GM12878 (cell line): ENCODE data around the gene KIAA0930. TPM values are rescaled to one million over a fixed set of nuclear protein-coding genes. Genes with fewer than 3 reads are reported as not detected.

Source experiments
- ATAC-seq: fragments of 200-7000 bp; cut with Tn5 transposase; 3 replicates; pipeline ENCODE4 v1.9.1; 2020; ENCODE audit warnings: mild to moderate bottlenecking, moderate library complexity
- BruUV-seq: library from RNA; stranded (reverse); fragments of 400-500 nt; replicated peaks from 2 replicates; lab custom pipeline; 2021; lab: Mats Ljungman, UMichigan
- CTCF ChIA-PET: fragments of 300-600 bp; sonication (Branson Sonifier 250); formaldehyde crosslinking; extraction: SDS; loops from one replicate; lab custom pipeline; 2021; ENCODE audit warnings: inconsistent platforms; lab: Yijun Ruan, JAX
- POLR2A ChIA-PET: fragments of 350-600 bp; formaldehyde crosslinking; extraction: SDS; loops from one replicate; lab custom pipeline; 2021; ENCODE audit warnings: inconsistent platforms; lab: Charles Lee
- RAD21 ChIA-PET: fragments of 300-600 bp; sonication (Branson Sonifier 250); formaldehyde crosslinking; loops from one replicate; lab custom pipeline; 2023; ENCODE audit warnings: antibody characterized with exemption; ENCODE audit not compliant: unreplicated experiment; lab: Charles Lee
- SMC1A ChIA-PET: fragments of 300-600 bp; sonication (Branson Sonifier 250); formaldehyde crosslinking; loops from one replicate; lab custom pipeline; 2023; ENCODE audit not compliant: unreplicated experiment, uncharacterized antibody; lab: Charles Lee
- DNase-seq: peaks from one replicate; pipeline ENCODE4 v3.0.0-alpha.2; 2011; ENCODE audit warnings: low read depth, low spot score
- FAIRE-seq: peaks from 3 replicates; lab custom pipeline; 2011; peaks lifted over from hg19 to GRCh38; lab: Jason Lieb, UNC
- H2AFZ ChIP-seq: 2 replicates; pipeline ENCODE4 v1.6.0; 2011; ENCODE audit warnings: low read depth, low read length, control low read depth; ENCODE audit not compliant: control insufficient read depth
- H3K27ac ChIP-seq: 2 replicates; pipeline ENCODE4 v1.5.1; 2011; ENCODE audit warnings: control low read depth; ENCODE audit not compliant: control insufficient read depth, insufficient read depth
- H3K27me3 ChIP-seq, 2 experiments: replicated peaks in 1 of 2; 2 replicates each; pipeline versions ENCODE4 v1.6.0 to v1.6.1; 2011; ENCODE audit warnings: low read length in 1 of 2; ENCODE audit not compliant: control insufficient read depth in 2 of 2, insufficient read depth in 2 of 2
- H3K36me3 ChIP-seq, 2 experiments: 2 replicates each; pipeline ENCODE4 v1.5.1; 2011; ENCODE audit warnings: low read length in 1 of 2; ENCODE audit not compliant: control insufficient read depth in 2 of 2, insufficient read depth in 2 of 2
- H3K4me1 ChIP-seq: 2 replicates; pipeline ENCODE4 v1.6.1; 2011; ENCODE audit warnings: mild to moderate bottlenecking, low read length, moderate library complexity, mixed read lengths; ENCODE audit not compliant: control insufficient read depth, insufficient read depth
- H3K4me2 ChIP-seq: 2 replicates; pipeline ENCODE4 v1.6.0; 2011; ENCODE audit warnings: control low read depth; ENCODE audit not compliant: control insufficient read depth, insufficient read depth
- H3K4me3 ChIP-seq: fragments of 200-600 bp; sonication (generic); 2 replicates; pipeline ENCODE4 v1.5.1; 2016
- H3K79me2 ChIP-seq: 2 replicates; pipeline ENCODE4 v1.6.0; 2011; ENCODE audit warnings: low read length; ENCODE audit not compliant: control insufficient read depth, insufficient read depth
- H3K9ac ChIP-seq: 2 replicates; pipeline ENCODE4 v1.8.0; 2011; ENCODE audit warnings: low read length, control low read depth, mixed read lengths; ENCODE audit not compliant: control insufficient read depth, insufficient read depth
- H3K9me3 ChIP-seq: replicated peaks from 3 replicates; pipeline ENCODE4 v1.5.1; 2011; ENCODE audit warnings: mild to moderate bottlenecking, low read length; ENCODE audit not compliant: control insufficient read depth, insufficient read depth
- H4K20me1 ChIP-seq: 2 replicates; pipeline ENCODE4 v1.6.0; 2011; ENCODE audit not compliant: control insufficient read depth, insufficient read depth
- CBX3 ChIP-seq: fragments of 200-600 bp; sonication (generic); IDR thresholded peaks from 2 replicates; pipeline ENCODE4 v1.6.1; 2016; ENCODE audit warnings: low read depth, borderline replicate concordance
- ETV6 ChIP-seq, 2 experiments: fragments of 450-650 bp in 1 of 2; IDR thresholded peaks in 1 of 2; conservative IDR thresholded peaks in 1 of 2; 2 replicates each; pipeline ENCODE4 v1.6.1; 2014; ENCODE audit warnings: antibody characterized with exemption in 1 of 2, borderline replicate concordance in 1 of 2, low read depth in 1 of 2, mild to moderate bottlenecking in 1 of 2, moderate library complexity in 1 of 2
- HDAC6 ChIP-seq: fragments of 200-600 bp; sonication (generic); IDR thresholded peaks from one replicate; pipeline ENCODE4 v1.8.0; 2017; ENCODE audit warnings: antibody characterized with exemption; ENCODE audit not compliant: unreplicated experiment
- MTA2 ChIP-seq: fragments of 450-650 bp; IDR thresholded peaks from 2 replicates; pipeline ENCODE4 v1.6.1; 2016; ENCODE audit warnings: low read depth, mild to moderate bottlenecking, moderate library complexity
- POLR2A ChIP-seq: IDR thresholded peaks from 2 replicates; pipeline ENCODE4 v1.6.1; 2011; ENCODE audit warnings: low read depth, mild to moderate bottlenecking, low read length
- STAT1 ChIP-seq: fragments of 450-650 bp; conservative IDR thresholded peaks from 2 replicates; pipeline ENCODE4 v1.6.1; 2014; ENCODE audit warnings: antibody characterized with exemption, mild to moderate bottlenecking
- whole genome bisulfite sequencing: methylation state at CpG from one replicate; pipeline ENCODE4 v1.1.6; 2016; ENCODE audit warnings: low lambda C conversion rate; ENCODE audit not compliant: insufficient replicate concordance, insufficient coverage; ENCODE audit errors: missing lambda C conversion rate; 5-methylcytosine and 5-hydroxymethylcytosine counted together
- in situ Hi-C: fragments of 300-500 bp; cut with MboI; formaldehyde crosslinking; loops from 9 replicates; pipeline ENCODE4 v1.14.3; 2018; ENCODE audit warnings: mixed read lengths
- intact Hi-C: fragments of 100-400 bp; cut with micrococcal nuclease; formaldehyde crosslinking; loops from one replicate; pipeline ENCODE4 v1.14.2; 2022; ENCODE audit not compliant: unreplicated experiment
- polyA plus RNA-seq, 11 experiments: library from polyadenylated mRNA; depleted of rRNA in 4 of 11; unstranded in 6 of 11; stranded (reverse) in 5 of 11; fragments of >200 nt; fragmentation: Nextera tagmentation in 4 of 11; fragmentation: Illumina TruSeq in 1 of 11; extraction: Ambion mirVana in 4 of 11; extraction: Trizol in 1 of 11; gene quantifications; 1 replicate in 1 of 11; 2 replicates in 10 of 11; pipeline versions ENCODE4 v1.2.1 to v1.2.3, GENCODE V29; 2011 to 2016; ENCODE audit warnings: inconsistent platforms in 2 of 11, missing spikeins in 2 of 11, low read depth in 1 of 11
- total RNA-seq, 4 experiments: library from RNA; depleted of rRNA in 3 of 4; stranded (reverse); fragments of >200 nt in 3 of 4; fragmentation: Illumina TruSeq in 1 of 4; extraction: Trizol in 1 of 4; gene quantifications; 2 replicates each; pipeline versions ENCODE4 v1.2.1 to v1.2.3, GENCODE V29; 2013 to 2021
- TF ChIP-seq, protein P1 (sequence below): fragments of 450-650 bp; IDR thresholded peaks from 2 replicates; pipeline ENCODE4 v1.6.1; 2017; ENCODE audit warnings: mild to moderate bottlenecking, moderate library complexity
- TF ChIP-seq, protein P2 (sequence below): fragments of 450-650 bp; IDR thresholded peaks from 2 replicates; pipeline ENCODE4 v1.6.1; 2016; ENCODE audit warnings: mild to moderate bottlenecking

Gene KIAA0930
- total and polyA plus RNA-seq, 10 of the 15 experiments (the other 5 are each of a cell fraction or from before 2014, with no cell fraction given) = 3.6 to 125 (median 46.3) TPM

DNA sequence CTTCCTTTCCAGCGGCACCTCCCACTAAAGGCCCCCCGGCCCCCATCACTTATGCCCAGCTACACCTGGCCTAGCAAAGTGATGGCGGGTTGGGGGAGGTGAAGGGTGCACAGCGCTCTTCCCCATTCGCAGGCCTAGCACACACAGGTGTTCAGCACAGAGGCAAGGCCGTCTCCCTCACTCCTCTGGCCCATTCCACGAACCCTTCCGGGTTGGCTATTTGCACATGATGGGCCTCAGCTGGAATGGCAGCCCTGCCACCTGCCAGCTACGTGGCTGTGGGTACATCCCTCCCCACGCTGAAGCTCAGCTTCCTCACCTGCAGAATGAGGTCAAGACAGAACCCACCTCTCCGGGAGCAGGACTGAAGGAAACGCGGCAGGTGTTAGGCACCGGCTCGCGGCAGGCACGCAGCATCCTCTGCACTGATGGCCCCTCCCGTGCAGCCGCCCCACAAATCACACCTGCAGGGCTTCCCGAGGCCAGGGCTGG lies 4.8 kb downstream of the KIAA0930 start:
- in situ Hi-C loops = no loop called here
- Histone ChIP-seq H3K4me3 (peak overlapping the region; percentile 67), H3K9ac (peak overlapping the region; percentile 80), H3K36me3 (peaks cover 2 to 11% of the 10 kb centered on the region in 2 experiments; a peak in 2 of 4 replicates), H4K20me1 (no peaks in the 10 kb centered on the region), H3K27ac (peak overlapping the region; percentile 93), H3K9me3 (no peaks in the 10 kb centered on the region), H3K4me2 (peak overlapping the region; percentile 88)
- ChIA-PET POLR2A (interaction anchor here (1.2 to 2.8 kb wide), 6 partner anchors 10 to 70 kb away, joined by 3 to 16 read pairs (median 8); no protein-coding TSS in a partner anchor), RAD21 (interaction anchor here (1.0 to 3.8 kb wide), 6 partner anchors 8 to 72 kb away, joined by 3 to 28 read pairs (median 10); partner anchors contain the start of gene NUP50)
- ATAC-seq = peak; percentile 44
- no peak for FAIRE-seq
- intact Hi-C loops = loop anchor here (5.0 kb wide), 1 partner anchor 69 kb away; no protein-coding TSS in a partner anchor
- TF ChIP-seq MTA2 (no peak), POLR2A (peak; percentile 49; the same call in 1 of the 2 replicates), STAT1 (no peak)
- TF ChIP-seq, all 136 proteins: peak for 1
- peaks cover 62% of the 10 kb centered on the region for H3K4me1 ChIP-seq
- no peak for DNase-seq
- SMC1A ChIA-PET = interaction anchor here (0.9 to 5.2 kb wide), 6 partner anchors 11 to 72 kb away, joined by 3 to 32 read pairs (median 5); partner anchors contain the start of gene NUP50
- peak overlapping the region; percentile 6 for H2AFZ ChIP-seq
- H3K27me3 ChIP-seq = no peaks in the 10 kb centered on the region
- 5% methylated on average over 20 of the region's 20 CpGs for WGBS
- BruUV-seq = no TSS peak
- peaks cover 85% of the 10 kb centered on the region for H3K79me2 ChIP-seq
- CTCF ChIA-PET = interaction anchor here (0.6 to 2.4 kb wide), 5 partner anchors 9 to 81 kb away, joined by 3 to 13 read pairs (median 4); no protein-coding TSS in a partner anchor

DNA sequence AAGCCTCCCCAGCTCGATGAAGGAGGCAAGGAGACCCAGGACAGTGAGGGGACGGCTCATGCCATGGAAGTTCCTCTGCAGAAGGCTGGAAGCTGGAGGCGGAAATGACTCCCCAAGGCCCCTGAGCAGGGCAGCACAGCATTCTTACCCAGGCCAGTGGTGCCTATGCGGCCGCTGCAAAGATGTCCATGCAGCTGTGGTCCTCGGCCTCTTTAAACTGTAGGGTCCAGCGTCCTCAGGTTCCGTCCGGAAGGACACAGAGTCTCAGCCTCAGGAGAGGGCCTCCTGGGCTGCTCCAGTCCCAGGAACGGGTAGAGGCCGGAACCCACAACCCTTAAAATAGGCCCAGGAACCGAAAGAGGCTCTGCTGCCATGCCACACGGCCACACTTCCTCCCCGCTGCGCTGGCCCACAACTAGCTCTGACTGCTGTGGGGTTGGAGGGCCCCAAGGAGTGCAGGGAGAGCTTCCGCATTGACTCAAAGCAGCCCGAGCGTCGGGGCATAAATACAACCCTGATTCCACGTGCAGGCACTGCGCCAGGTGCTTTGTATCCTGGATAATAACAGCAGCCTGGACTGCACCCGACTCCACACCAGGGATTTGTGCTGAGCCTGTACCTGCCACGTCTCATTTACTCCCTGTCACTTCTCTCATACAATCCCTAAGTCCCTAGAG lies 5.5 kb downstream of the KIAA0930 start:
- Histone ChIP-seq H3K36me3 (peaks cover 2 to 11% of the 10 kb centered on the region in 2 experiments; a peak in 2 of 4 replicates), H2AFZ (peak overlapping the region; percentile 6; the same call in 1 of the 2 replicates), H3K27ac (peak overlapping the region; percentile 93), H3K4me2 (peak overlapping the region; percentile 88), H3K27me3 (no peaks in the 10 kb centered on the region), H3K9ac (peak overlapping the region; percentile 80), H4K20me1 (no peaks in the 10 kb centered on the region), H3K4me1 (peaks cover 62% of the 10 kb centered on the region), H3K79me2 (peaks cover 85% of the 10 kb centered on the region), H3K9me3 (no peaks in the 10 kb centered on the region), H3K4me3 (peak overlapping the region; percentile 67)
- DNase-seq = peak; percentile 81
- peak; percentile 92 for FAIRE-seq
- WGBS = under 1% methylated on average over 23 of the region's 23 CpGs
- peak; percentile 92 for ATAC-seq
- BruUV-seq = no TSS peak
- intact Hi-C loops = loop anchor here (5.0 kb wide), 1 partner anchor 68 kb away; no protein-coding TSS in a partner anchor
- in situ Hi-C loops = no loop called here
- ChIA-PET RAD21 (interaction anchor here (0.5 to 3.8 kb wide), 8 partner anchors 9 to 1182 kb away, joined by 3 to 28 read pairs (median 4); partner anchors contain the start of gene NUP50), CTCF (interaction anchor here (0.6 to 2.4 kb wide), 10 partner anchors 10 to 412 kb away, joined by 3 to 13 read pairs (median 4); no protein-coding TSS in a partner anchor), POLR2A (interaction anchor here (1.2 to 2.8 kb wide), 6 partner anchors 11 to 70 kb away, joined by 3 to 16 read pairs (median 8); no protein-coding TSS in a partner anchor), SMC1A (interaction anchor here (0.5 to 5.2 kb wide), 8 partner anchors 12 to 551 kb away, joined by 3 to 32 read pairs (median 4); partner anchors contain the start of gene NUP50)
- TF ChIP-seq, protein P1, sequence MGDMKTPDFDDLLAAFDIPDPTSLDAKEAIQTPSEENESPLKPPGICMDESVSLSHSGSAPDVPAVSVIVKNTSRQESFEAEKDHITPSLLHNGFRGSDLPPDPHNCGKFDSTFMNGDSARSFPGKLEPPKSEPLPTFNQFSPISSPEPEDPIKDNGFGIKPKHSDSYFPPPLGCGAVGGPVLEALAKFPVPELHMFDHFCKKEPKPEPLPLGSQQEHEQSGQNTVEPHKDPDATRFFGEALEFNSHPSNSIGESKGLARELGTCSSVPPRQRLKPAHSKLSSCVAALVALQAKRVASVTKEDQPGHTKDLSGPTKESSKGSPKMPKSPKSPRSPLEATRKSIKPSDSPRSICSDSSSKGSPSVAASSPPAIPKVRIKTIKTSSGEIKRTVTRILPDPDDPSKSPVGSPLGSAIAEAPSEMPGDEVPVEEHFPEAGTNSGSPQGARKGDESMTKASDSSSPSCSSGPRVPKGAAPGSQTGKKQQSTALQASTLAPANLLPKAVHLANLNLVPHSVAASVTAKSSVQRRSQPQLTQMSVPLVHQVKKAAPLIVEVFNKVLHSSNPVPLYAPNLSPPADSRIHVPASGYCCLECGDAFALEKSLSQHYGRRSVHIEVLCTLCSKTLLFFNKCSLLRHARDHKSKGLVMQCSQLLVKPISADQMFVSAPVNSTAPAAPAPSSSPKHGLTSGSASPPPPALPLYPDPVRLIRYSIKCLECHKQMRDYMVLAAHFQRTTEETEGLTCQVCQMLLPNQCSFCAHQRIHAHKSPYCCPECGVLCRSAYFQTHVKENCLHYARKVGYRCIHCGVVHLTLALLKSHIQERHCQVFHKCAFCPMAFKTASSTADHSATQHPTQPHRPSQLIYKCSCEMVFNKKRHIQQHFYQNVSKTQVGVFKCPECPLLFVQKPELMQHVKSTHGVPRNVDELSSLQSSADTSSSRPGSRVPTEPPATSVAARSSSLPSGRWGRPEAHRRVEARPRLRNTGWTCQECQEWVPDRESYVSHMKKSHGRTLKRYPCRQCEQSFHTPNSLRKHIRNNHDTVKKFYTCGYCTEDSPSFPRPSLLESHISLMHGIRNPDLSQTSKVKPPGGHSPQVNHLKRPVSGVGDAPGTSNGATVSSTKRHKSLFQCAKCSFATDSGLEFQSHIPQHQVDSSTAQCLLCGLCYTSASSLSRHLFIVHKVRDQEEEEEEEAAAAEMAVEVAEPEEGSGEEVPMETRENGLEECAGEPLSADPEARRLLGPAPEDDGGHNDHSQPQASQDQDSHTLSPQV = no peak
- no peak for TF ChIP-seq CBX3
- no peak for TF ChIP-seq HDAC6
- TF ChIP-seq STAT1 = no peak
- peak in 1 of 2 experiments; percentile 95; a peak in 2 of 4 replicates for TF ChIP-seq ETV6 (conservative IDR thresholded peaks at IDR 0.05 in 1 of 2, IDR thresholded peaks at IDR 0.05 in 1 of 2; ENCODE audit: borderline replicate concordance in 1 of 2, low read depth in 1 of 2)
- TF ChIP-seq, protein P2, sequence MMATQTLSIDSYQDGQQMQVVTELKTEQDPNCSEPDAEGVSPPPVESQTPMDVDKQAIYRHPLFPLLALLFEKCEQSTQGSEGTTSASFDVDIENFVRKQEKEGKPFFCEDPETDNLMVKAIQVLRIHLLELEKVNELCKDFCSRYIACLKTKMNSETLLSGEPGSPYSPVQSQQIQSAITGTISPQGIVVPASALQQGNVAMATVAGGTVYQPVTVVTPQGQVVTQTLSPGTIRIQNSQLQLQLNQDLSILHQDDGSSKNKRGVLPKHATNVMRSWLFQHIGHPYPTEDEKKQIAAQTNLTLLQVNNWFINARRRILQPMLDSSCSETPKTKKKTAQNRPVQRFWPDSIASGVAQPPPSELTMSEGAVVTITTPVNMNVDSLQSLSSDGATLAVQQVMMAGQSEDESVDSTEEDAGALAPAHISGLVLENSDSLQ = no peak
